HL-60 (cell line): ENCODE data around the gene MSMO1.

ENCODE experiments used
- DNase-seq, 2 experiments: peaks; one replicate each; pipeline ENCODE4 v3.0.0-alpha.2; 2010 to 2020; ENCODE audit warnings: low read depth in 1 of 2, low spot score in 1 of 2
- H3K27ac ChIP-seq: fragments of 250-450 bp; sonication (Bioruptor Pico); replicated peaks from 2 replicates; pipeline ENCODE4 v1.5.1; 2020; ENCODE audit warnings: mild to moderate bottlenecking, moderate library complexity
- H3K27me3 ChIP-seq: fragments of 250-450 bp; sonication (Bioruptor Pico); 2 replicates; pipeline ENCODE4 v1.5.1; 2021; ENCODE audit warnings: mild to moderate bottlenecking, moderate library complexity; ENCODE audit not compliant: insufficient read depth, poor library complexity, severe bottlenecking
- H3K4me3 ChIP-seq: replicated peaks from 2 replicates; pipeline ENCODE4 v1.5.1; 2011; ENCODE audit warnings: mild to moderate bottlenecking, control low read depth, low read length; ENCODE audit not compliant: insufficient read depth
- CTCF ChIP-seq: IDR thresholded peaks from one replicate; pipeline ENCODE4 v1.5.1; 2011; ENCODE audit warnings: low read length, control low read depth, inconsistent platforms; ENCODE audit not compliant: insufficient read depth
- GABPA ChIP-seq: IDR thresholded peaks from 2 replicates; pipeline ENCODE4 v1.6.1; 2012; ENCODE audit warnings: low read depth
- POLR2AphosphoS5 ChIP-seq: IDR thresholded peaks from 2 replicates; pipeline ENCODE4 v1.6.1; 2012; ENCODE audit warnings: low read depth
- REST ChIP-seq: IDR thresholded peaks from 2 replicates; pipeline ENCODE4 v1.6.1; 2012; ENCODE audit warnings: low read depth; ENCODE audit not compliant: insufficient replicate concordance
- SPI1 ChIP-seq: IDR thresholded peaks from 2 replicates; pipeline ENCODE4 v1.6.1; 2012; ENCODE audit warnings: low read depth, mild to moderate bottlenecking, borderline replicate concordance

Gene MSMO1

GRCh38 chr4:165308166-165308565, 19.3 kb upstream of the MSMO1 start:
- no peak overlapping the region for H3K4me3 ChIP-seq
- H3K27ac ChIP-seq = no peak overlapping the region
- DNase-seq = no peak
- no peaks in the 10 kb centered on the region for H3K27me3 ChIP-seq
- TF ChIP-seq CTCF (no peak), GABPA (no peak), POLR2AphosphoS5 (no peak)

- Histone ChIP-seq H3K4me3 (no peak overlapping the region), H3K27ac (no peak overlapping the region), H3K27me3 (no peaks in the 10 kb centered on the region)
- DNase-seq = no peak
- TF ChIP-seq GABPA (no peak), SPI1 (no peak), CTCF (no peak), POLR2AphosphoS5 (no peak), REST (no peak)
These were observed 18.9 kb upstream of the MSMO1 start for GRCh38 chr4:165308606-165309005.

- DNase-seq = no peak
- no peaks in the 10 kb centered on the region for H3K27me3 ChIP-seq
- H3K27ac ChIP-seq = no peak overlapping the region
- H3K4me3 ChIP-seq = no peak overlapping the region
- TF ChIP-seq SPI1 (no peak), CTCF (no peak), GABPA (no peak)
These were observed 18.0 kb upstream of the MSMO1 start for GRCh38 chr4:165309456-165309855.

- no peak overlapping the region for H3K4me3 ChIP-seq
- TF ChIP-seq GABPA (no peak), REST (no peak), CTCF (no peak), SPI1 (no peak), POLR2AphosphoS5 (no peak)
- H3K27me3 ChIP-seq = no peaks in the 10 kb centered on the region
- no peak for DNase-seq
- no peak overlapping the region for H3K27ac ChIP-seq
These were observed 15.0 kb upstream of the MSMO1 start for GRCh38 chr4:165312506-165312905.
